Activated naive CD4-positive, alpha-beta T cell treated with Interleukin-2 at 50 U/mL for 16 hours (primary cell): ENCODE data around the gene CFHR2.
"Not testable (repeated sequence)": the region's sequence is repeated elsewhere in the genome, so short reads cannot be mapped to it uniquely, and the experiment has no call there.

Experiments used
- DNase-seq: peaks from one replicate; pipeline ENCODE4 v3.0.0-alpha.2; 2020

The CFHR2 gene

GRCh38 chr1:196943568-196943967, at the start of gene CFHR2:
Gene CFHR2, plus strand, starts transcription at chr1:196943738. Its CDS starts 143 bp downstream, at chr1:196943881.
- not testable (repeated sequence) for DNase-seq

DNA sequence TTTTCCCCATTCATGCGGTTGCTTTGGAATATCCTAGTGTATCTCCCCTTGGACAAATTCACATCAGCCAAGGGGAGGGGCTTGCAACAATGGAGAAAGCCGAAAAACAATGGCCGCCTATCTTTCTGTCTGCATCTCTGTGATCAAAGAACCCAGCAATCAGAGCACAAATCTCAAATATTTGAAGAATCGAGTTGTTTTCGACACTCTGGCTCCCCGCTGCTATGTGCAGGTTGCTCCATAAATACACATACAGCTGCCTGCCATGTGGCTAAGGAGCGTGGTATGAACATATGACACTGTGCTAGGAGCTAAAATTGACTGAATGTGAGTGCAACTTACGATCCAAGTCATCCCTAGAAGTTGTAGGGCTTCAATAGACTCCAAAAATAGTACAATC, 47.2 kb upstream of the CFHR2 start:
- no peak for DNase-seq

- DNase-seq = no peak
Observed at GRCh38 chr1:196897158-196897828, 46.2 kb upstream of the CFHR2 start.

DNA sequence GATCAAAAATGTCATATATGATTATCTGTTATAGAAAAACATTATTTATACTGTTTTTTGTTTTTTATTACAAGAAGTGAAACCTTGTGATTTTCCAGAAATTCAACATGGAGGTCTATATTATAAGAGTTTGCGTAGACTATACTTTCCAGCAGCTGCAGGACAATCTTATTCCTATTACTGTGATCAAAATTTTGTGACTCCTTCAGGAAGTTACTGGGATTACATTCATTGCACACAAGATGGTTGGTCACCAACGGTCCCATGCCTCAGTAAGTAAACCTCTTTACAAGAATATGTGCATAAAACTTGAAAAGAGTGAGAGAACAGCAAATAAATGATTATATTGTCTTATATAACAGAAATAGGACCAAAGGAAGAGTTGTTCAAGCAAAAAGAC, 41.2 kb upstream of the CFHR2 start:
- no peak for DNase-seq

GRCh38 chr1:196910215-196910614, 33.3 kb upstream of the CFHR2 start:
- DNase-seq = no peak

GRCh38 chr1:196912283-196912682, 31.3 kb upstream of the CFHR2 start:
- not testable (repeated sequence) for DNase-seq

DNA sequence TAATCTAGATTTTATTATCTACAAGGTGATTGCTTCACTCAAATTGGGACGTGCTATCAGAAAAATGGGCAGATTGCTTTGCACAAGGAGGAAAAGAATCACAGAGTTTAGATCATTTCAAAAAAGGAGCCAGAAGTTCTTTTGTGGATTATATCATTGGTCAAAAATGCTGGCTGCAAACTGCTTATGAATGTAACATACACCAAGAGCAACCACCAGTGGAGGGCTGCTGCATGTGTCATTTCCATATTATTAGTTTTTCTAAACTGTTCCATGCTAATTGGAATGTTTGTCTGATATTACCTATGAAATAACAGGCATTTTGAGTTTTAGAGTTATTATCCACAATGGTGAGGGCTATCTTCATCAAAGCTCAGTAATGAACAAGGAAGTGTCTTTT, 16.7 kb upstream of the CFHR2 start:
- not testable (repeated sequence) for DNase-seq

- DNase-seq = not testable (repeated sequence)
Observed at GRCh38 chr1:196932853-196933252, 10.7 kb upstream of the CFHR2 start.

GRCh38 chr1:196933531-196934189, 9.9 kb upstream of the CFHR2 start:
- no peak for DNase-seq

DNA sequence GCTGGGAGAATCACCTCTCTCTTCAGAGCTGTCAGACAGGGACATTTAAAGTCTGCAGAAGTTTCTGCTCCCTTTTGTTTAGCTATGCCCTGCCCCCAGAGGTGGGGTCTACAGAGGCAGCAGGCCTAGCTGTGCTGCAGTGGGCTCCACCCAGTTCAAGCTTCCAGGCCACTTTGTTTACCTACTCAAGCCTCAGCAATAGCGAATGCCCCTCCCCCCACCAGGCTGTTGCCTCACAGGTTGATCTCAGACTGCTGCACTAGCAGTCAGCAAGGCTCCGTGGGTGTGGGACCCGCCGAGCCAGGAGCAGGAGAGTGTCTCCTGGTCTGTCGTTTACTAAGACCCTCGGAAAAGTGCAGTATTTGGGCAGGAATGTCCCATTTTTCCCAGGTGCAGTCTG, 2.1 kb upstream of the CFHR2 start:
- DNase-seq = not testable (repeated sequence)

GRCh38 chr1:196951711-196952394, 8.3 kb downstream of the CFHR2 start:
- no peak for DNase-seq

- DNase-seq = no peak
Observed at GRCh38 chr1:196954778-196955177, 11.2 kb downstream of the CFHR2 start.

DNA sequence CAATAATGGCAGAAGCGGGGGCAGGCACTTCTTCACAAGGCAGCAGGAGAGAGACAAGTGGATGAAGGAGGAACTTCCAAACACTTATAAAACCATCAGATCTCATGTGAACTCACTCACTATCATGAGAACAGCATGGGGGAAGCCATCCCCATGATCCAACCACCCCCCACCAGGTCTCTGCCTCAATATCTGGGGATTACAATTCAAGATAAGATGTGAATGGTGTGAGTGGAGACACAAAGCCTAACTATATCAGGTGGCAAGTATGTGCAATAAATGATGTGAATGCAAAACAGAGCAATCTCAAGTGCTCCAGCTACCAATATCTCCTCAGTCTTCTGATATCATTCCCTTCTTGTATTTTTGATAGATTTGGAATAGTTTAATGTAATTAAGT, 12.4 kb downstream of the CFHR2 start:
- no peak for DNase-seq

- no peak for DNase-seq
Observed at GRCh38 chr1:196960854-196961253, 17.3 kb downstream of the CFHR2 start.

GRCh38 chr1:196970182-196970581, 26.6 kb downstream of the CFHR2 start:
- DNase-seq = no peak

GRCh38 chr1:196976278-196976677, 32.7 kb downstream of the CFHR2 start:
- DNase-seq = no peak

DNA sequence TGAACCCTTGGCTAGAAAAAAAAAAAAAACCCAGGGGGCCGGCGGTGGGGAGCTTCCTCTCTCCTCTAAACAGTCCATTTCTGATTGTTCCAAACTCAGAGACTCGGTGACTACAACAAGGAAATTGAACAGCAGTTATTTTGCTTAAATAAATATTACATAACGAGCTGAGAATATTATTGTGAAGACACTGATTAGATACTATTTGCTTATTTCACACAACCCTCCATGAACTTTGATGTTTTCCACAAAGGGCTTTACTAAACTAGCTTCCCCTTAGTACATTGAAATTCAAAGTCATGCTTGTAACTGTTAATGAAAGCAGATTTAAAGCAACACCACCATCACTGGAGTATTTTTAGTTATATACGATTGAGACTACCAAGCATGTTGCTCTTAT, 33.7 kb downstream of the CFHR2 start, which contains the start of gene CFHR5:
CFHR5 (plus strand) TSS at position 279 of the 400 bp plus-strand sequence; CDS start at position 388, 109 bp downstream.
- DNase-seq = no peak

- DNase-seq = no peak
Observed at GRCh38 chr1:196980859-196981258, 37.3 kb downstream of the CFHR2 start.

GRCh38 chr1:196982247-196982646, 38.7 kb downstream of the CFHR2 start:
- DNase-seq = not testable (repeated sequence)

- not testable (repeated sequence) for DNase-seq
Observed at GRCh38 chr1:196991919-196992651, 48.5 kb downstream of the CFHR2 start.

- no peak for DNase-seq
Observed at GRCh38 chr1:196993916-196994315, 50.4 kb downstream of the CFHR2 start.

GRCh38 chr1:196997423-196997822, 53.9 kb downstream of the CFHR2 start:
- no peak for DNase-seq

DNA sequence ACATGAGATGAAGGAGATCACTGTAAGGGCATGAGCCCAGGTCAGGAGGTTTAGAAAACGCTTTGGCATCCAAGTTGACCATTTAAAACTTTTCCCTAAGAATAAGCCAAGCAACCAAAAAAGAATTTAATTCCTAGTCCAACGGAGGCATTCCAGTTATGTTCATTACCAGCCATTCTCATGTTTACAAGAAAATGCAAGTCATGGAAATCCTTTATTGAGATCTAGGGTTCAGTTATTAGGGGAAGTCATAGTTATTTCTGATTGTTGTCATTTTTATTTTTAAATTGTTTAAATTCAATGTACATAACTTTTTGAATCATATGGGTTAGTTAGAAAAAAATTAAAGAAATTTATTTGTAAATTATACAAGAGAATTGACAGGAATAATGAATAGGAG, 58.3 kb downstream of the CFHR2 start:
- DNase-seq = no peak
